ENCODE measurements around the gene ATP6V0A1.
"Not testable (repeated sequence)": the region's sequence is repeated elsewhere in the genome, so short reads cannot be mapped to it uniquely, and the experiment has no call there.

- TF ChIP-seq POLR2A, CTCF (IDR thresholded peaks at IDR 0.05): not testable (repeated sequence)
Measured at GRCh38 chr17:42477824-42478223, 19.1 kb downstream of the ATP6V0A1 start.

Measured in testis (tissue), 2 donors.